DMS53 treated with DMSO at 0.1 percent for 48 hours (cell line): Measurements from ENCODE around the gene PLEKHN1.

ENCODE experiments used
- DNase-seq: peaks from one replicate; lab custom pipeline; 2025; ENCODE audit not compliant: unreplicated experiment; lab: John Stamatoyannopoulos, UW

The PLEKHN1 gene

GRCh38 chr1:929712-930632, 36.3 kb upstream of the PLEKHN1 start:
- no peak for DNase-seq

- no peak for DNase-seq
Measured at GRCh38 chr1:930633-931138, 35.6 kb upstream of the PLEKHN1 start.

- DNase-seq, result no peak
Measured at GRCh38 chr1:931380-932172, 34.7 kb upstream of the PLEKHN1 start.

GRCh38 chr1:932173-932510, 34.1 kb upstream of the PLEKHN1 start:
- no peak for DNase-seq

- peak; percentile 36 for DNase-seq
Measured at GRCh38 chr1:932776-933602, 33.3 kb upstream of the PLEKHN1 start.

- DNase-seq, result no peak
Measured at GRCh38 chr1:933603-933940, 32.7 kb upstream of the PLEKHN1 start.

- no peak for DNase-seq
Measured at GRCh38 chr1:934991-935750, 31.1 kb upstream of the PLEKHN1 start.

GRCh38 chr1:935751-936231, 30.5 kb upstream of the PLEKHN1 start:
- no peak for DNase-seq

GRCh38 chr1:936348-937264, 29.7 kb upstream of the PLEKHN1 start:
- no peak for DNase-seq

GRCh38 chr1:937521-937920, 28.8 kb upstream of the PLEKHN1 start:
- no peak for DNase-seq

GRCh38 chr1:938088-938683, 28.1 kb upstream of the PLEKHN1 start:
- DNase-seq, result peak; percentile 20

- no peak for DNase-seq
Measured at GRCh38 chr1:938711-939489, 27.4 kb upstream of the PLEKHN1 start.

- no peak for DNase-seq
Measured at GRCh38 chr1:939511-940106, 26.7 kb upstream of the PLEKHN1 start.

- no peak for DNase-seq
Measured at GRCh38 chr1:940107-941014, 25.9 kb upstream of the PLEKHN1 start.

- no peak for DNase-seq
Measured at GRCh38 chr1:941015-941587, 25.2 kb upstream of the PLEKHN1 start.
